ENCODE results near the gene RPP40.

The RPP40 gene

DNA sequence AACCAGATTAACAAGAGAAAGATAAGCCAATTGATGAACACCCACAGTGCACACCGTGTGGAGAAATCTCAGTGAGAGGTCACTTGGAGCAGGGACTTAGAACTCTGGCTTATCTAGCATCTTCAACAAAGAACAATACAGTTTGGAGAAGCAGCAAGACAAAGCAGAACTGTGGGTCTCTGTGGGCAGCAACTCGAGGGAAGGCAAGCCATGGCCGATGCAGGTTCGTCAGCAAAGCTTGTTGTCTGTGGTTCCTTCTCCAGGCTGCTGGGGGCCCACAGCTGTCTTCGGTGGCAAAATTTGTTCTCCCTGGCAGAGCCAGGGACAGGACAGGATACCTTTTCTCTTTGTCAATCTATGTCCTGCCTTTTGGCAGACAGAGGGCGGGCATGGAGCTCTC, 22.1 kb downstream of the RPP40 start:
- no peak for DNase-seq (ENCODE audit: low read depth)
- H3K4me3 ChIP-seq (ENCODE audit: low read depth, low read length) = no peak overlapping the region
- TF ChIP-seq, protein P1, sequence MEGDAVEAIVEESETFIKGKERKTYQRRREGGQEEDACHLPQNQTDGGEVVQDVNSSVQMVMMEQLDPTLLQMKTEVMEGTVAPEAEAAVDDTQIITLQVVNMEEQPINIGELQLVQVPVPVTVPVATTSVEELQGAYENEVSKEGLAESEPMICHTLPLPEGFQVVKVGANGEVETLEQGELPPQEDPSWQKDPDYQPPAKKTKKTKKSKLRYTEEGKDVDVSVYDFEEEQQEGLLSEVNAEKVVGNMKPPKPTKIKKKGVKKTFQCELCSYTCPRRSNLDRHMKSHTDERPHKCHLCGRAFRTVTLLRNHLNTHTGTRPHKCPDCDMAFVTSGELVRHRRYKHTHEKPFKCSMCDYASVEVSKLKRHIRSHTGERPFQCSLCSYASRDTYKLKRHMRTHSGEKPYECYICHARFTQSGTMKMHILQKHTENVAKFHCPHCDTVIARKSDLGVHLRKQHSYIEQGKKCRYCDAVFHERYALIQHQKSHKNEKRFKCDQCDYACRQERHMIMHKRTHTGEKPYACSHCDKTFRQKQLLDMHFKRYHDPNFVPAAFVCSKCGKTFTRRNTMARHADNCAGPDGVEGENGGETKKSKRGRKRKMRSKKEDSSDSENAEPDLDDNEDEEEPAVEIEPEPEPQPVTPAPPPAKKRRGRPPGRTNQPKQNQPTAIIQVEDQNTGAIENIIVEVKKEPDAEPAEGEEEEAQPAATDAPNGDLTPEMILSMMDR (IDR thresholded peaks at IDR 0.05; ENCODE audit: control insufficient read depth, extremely low read depth, insufficient read depth) = no peak

DNA sequence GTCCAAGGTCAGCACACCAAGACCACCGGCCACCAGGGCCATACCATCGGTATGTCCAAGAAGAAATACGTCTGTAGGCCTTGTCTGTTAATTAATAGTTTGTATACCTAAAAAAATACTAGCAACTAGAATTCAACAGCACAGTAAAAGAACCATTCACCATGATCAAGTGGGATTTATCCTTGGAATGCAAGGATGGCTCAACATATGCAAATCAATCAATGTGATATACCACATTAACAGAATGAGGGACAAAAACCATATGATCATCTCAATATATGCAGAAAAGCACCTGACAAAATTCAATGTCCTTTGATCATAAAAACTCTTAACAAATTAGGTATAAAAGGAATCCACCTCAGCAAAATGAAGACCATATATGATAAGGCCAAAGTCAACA, 24.4 kb downstream of the RPP40 start:
- H3K4me3 ChIP-seq (ENCODE audit: low read depth, low read length) = no peak overlapping the region
- DNase-seq (ENCODE audit: low read depth) = no peak
- TF ChIP-seq, protein P1 (IDR thresholded peaks at IDR 0.05; ENCODE audit: control insufficient read depth, extremely low read depth, insufficient read depth) = no peak

DNA sequence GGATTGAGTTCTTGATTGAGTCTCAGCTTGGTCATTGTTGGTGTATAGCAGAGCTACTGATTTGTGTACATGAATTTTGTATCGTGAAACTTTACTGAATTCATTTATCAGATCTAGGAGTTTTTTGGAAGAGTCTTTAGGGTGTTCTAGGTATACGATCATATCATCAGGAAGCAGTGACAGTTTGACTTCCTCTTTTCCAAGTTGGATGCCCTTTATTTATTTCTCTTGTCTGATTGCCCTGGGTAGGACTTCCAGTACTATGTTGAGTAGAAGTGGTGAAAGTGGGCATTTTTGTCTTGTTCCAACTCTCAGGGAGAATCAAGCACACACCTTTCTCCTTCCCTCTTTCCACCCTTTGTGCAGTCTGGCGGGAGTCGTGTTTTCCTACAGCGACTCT, 26.4 kb downstream of the RPP40 start:
- no peak for DNase-seq (ENCODE audit: low read depth)
- no peak overlapping the region for H3K4me3 ChIP-seq (ENCODE audit: low read depth, low read length)
- TF ChIP-seq, protein P1 (IDR thresholded peaks at IDR 0.05; ENCODE audit: control insufficient read depth, extremely low read depth, insufficient read depth) = no peak

DNA sequence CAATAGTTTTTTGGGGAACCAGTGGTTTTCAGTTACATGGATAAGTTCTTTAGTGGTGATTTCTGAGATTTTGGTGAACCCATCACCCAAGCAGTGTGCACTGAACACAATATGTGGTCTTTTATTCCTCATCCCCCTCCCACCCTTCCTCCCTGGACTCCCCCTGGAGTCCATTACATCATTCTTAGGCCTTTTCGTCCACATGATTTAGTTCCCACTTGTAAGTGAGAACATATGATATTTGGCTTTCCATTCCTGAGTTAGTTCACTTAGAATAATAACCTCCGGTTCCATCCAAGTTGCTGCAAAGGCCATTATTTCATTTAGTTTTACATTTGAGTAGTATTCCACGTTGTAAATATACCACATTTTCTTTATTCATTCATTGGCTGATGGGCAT, 28.3 kb downstream of the RPP40 start:
- no peak for DNase-seq (ENCODE audit: low read depth)
- H3K4me3 ChIP-seq (ENCODE audit: low read depth, low read length) = no peak overlapping the region
- TF ChIP-seq, protein P1 (IDR thresholded peaks at IDR 0.05; ENCODE audit: control insufficient read depth, extremely low read depth, insufficient read depth) = no peak

DNA sequence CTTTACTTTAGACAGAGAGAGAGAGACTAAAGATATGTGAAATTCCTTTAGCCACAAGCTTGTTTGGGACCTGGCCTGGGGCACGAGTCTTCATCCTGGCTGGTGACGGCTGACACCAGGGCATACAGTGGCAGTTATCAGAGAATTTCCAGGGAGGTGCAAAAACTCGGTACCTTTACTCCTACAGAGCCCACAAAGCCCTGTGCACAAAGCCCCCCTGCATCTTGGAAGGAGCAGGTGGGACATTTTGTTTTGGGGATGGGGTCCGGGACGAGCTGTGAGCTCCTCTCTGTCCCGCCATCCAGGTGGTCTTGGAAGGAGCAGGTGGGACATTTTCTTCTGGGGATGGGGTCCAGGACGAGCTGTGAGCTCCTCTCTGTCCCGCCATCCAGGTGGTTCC, 28.9 kb downstream of the RPP40 start:
- H3K4me3 ChIP-seq (ENCODE audit: low read depth, low read length) = no peak overlapping the region
- DNase-seq (ENCODE audit: low read depth) = no peak
- TF ChIP-seq, protein P1 (IDR thresholded peaks at IDR 0.05; ENCODE audit: control insufficient read depth, extremely low read depth, insufficient read depth) = no peak

DNA sequence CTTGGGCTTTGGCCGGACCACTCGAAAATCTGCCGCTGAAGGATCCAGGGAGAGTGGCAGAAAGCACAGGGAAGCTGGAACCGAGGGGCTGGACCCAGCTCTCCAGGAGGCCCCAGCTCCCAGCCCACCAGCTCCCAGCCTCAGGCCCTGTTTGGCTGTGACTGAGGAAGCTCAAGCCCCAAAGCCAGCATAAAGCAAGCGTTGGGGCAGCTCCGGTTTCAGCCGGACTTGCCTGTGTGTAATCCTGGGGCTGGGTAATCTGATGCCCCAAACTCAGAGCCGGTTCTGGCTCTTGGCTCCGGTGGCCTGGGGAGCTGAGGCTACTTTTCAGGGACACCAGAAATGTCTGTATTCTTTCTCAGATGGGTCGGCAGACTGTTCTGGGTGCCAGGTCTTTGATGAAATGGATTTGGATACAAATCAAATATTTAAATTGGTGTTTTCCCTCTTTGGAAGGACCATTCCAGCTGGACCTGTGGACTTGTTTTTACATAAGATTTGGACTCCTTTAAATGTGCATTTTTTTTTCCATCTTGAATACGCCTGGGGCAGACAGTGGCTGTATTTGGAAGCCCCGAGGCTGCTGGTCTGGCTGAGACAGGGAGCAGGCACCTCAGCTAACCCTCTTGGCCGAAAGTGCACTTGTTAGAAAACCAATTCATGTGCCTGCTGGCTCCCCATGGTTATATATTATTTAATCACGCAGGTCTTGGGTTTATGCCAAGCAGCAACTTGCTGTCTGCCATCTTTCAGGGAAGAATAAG, 29.7 kb downstream of the RPP40 start:
- peak; percentile 50 for DNase-seq (ENCODE audit: low read depth)
- TF ChIP-seq, protein P1 (IDR thresholded peaks at IDR 0.05; ENCODE audit: control insufficient read depth, extremely low read depth, insufficient read depth) = no peak
- no peak overlapping the region for H3K4me3 ChIP-seq (ENCODE audit: low read depth, low read length)

DNA sequence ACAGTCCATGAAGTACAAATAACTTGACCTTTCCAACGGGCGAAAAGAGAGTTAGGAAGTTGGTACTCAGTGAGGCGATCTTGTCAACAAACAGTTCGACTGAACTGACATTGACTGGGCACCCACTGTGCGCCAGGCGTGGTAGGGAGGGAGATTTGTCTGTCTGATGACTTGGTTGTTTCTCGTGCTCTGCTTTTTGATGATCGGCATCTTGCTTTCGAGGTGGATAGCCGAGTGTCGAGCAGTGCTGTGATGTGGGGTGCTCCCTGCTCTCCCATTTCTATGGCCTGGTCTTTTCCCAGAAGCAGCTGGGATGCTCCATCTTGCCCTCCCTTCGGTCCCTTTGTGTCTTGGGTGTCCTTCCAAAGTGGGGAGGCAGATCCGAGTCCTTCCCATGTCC, 30.4 kb downstream of the RPP40 start:
- DNase-seq (ENCODE audit: low read depth) = no peak
- no peak overlapping the region for H3K4me3 ChIP-seq (ENCODE audit: low read depth, low read length)
- TF ChIP-seq, protein P1 (IDR thresholded peaks at IDR 0.05; ENCODE audit: control insufficient read depth, extremely low read depth, insufficient read depth) = no peak

All from LNCaP clone FGC (cell line).